ENCODE results near the gene TIMM13. TPM values are rescaled to one million over a fixed set of nuclear protein-coding genes. Genes with fewer than 3 reads are reported as not detected.

Gene TIMM13
- total and polyA plus RNA-seq, 9 of the 15 experiments (the other 6 are each of a cell fraction or from before 2014, with no cell fraction given), result 17.6 to 215 (median 71.8) TPM

GRCh38 chr19:2427429-2428320 lies at the start of gene TIMM13 (continued):
- TF ChIP-seq RREB1 (CRISPR knock-in tag; IDR thresholded peaks at IDR 0.05), result peak; percentile 78; the same call in 1 of the 2 replicates
- TF ChIP-seq ASH1L (IDR thresholded peaks at IDR 0.05; ENCODE audit: borderline replicate concordance, low read depth, partially characterized antibody), result no peak
- TF ChIP-seq RFX5 (IDR thresholded peaks at IDR 0.05; ENCODE audit: low read depth, low read length), result peak; percentile 10; the same call in 1 of the 2 replicates
- no peak for TF ChIP-seq ZNF274 (IDR thresholded peaks at IDR 0.05; ENCODE audit: borderline replicate concordance, low read depth, low read length)
- TF ChIP-seq ZSCAN32 (CRISPR knock-in tag; IDR thresholded peaks at IDR 0.05), result peak; percentile 23; the same call in 1 of the 2 replicates
- no peak for TF ChIP-seq ZNF174 (CRISPR knock-in tag; IDR thresholded peaks at IDR 0.05)
- peak; percentile 91 for TF ChIP-seq PHF8 (IDR thresholded peaks at IDR 0.05; ENCODE audit: borderline replicate concordance, low read length)
- TF ChIP-seq ZBED1 (IDR thresholded peaks at IDR 0.05), result 0 out of 2 replicates have a peak, but pooled peaks have one; percentile 59
- peak; percentile 85; the same call in 1 of the 2 replicates for TF ChIP-seq E2F3 (CRISPR knock-in tag; IDR thresholded peaks at IDR 0.05)
- peak; percentile 91 for TF ChIP-seq C11orf30 (IDR thresholded peaks at IDR 0.05; ENCODE audit: low read depth)
- peak; percentile 33; the same call in 1 of the 2 replicates for TF ChIP-seq L3MBTL2 (IDR thresholded peaks at IDR 0.05)
- TF ChIP-seq MTA3 (IDR thresholded peaks at IDR 0.05; ENCODE audit: borderline replicate concordance), result peak; percentile 63; the same call in 1 of the 2 replicates
- peak; percentile 68 for TF ChIP-seq SETDB1 (IDR thresholded peaks at IDR 0.05; ENCODE audit: low read length)
- TF ChIP-seq ZNF124 (CRISPR knock-in tag; IDR thresholded peaks at IDR 0.05), result no peak
- no peak for TF ChIP-seq ZNF655 (CRISPR knock-in tag; IDR thresholded peaks at IDR 0.05)
- peak; percentile 98 for TF ChIP-seq GABPA (tag; conservative IDR thresholded peaks at IDR 0.05; ENCODE audit: low read depth)
- TF ChIP-seq ZNF143 (CRISPR knock-in tag; IDR thresholded peaks at IDR 0.05), result peak; percentile 98
- peak; percentile 12; the same call in 1 of the 2 replicates for TF ChIP-seq ELF4 (CRISPR knock-in tag; IDR thresholded peaks at IDR 0.05)
- TF ChIP-seq POLR2A (conservative IDR thresholded peaks at IDR 0.05), result peak; percentile 93
- no peak for TF ChIP-seq CBFA2T3 (IDR thresholded peaks at IDR 0.05)
- no peak for TF ChIP-seq SRSF3 (IDR thresholded peaks at IDR 0.05; ENCODE audit: insufficient read depth, low read length)
- peak; percentile 85 to 95 for TF ChIP-seq MAZ (CRISPR knock-in tag; conservative IDR thresholded peaks at IDR 0.05 in 1 of 2, IDR thresholded peaks at IDR 0.05 in 1 of 2)
- TF ChIP-seq CBFA2T2 (conservative IDR thresholded peaks at IDR 0.05), result peak; percentile 90
- peak; percentile 83 for TF ChIP-seq KLF1 (tag; IDR thresholded peaks at IDR 0.05)

All from K562 (cell line).